PC-3 (cell line): ENCODE measurements around the gene MCL1.

Experiments
- CTCF ChIP-seq: fragments of 300-600 bp; sonication (generic); conservative IDR thresholded peaks from 2 replicates; pipeline ENCODE4 v1.5.1; 2017; ENCODE audit warnings: antibody characterized with exemption, low read depth, mild to moderate bottlenecking, low read length
- EZH2 ChIP-seq: fragments of 300-600 bp; sonication (generic); IDR thresholded peaks from one replicate; pipeline ENCODE4 v1.6.1; 2017; ENCODE audit warnings: antibody characterized with exemption, mild to moderate bottlenecking, low read length; ENCODE audit not compliant: unreplicated experiment

GRCh38 chr1:150549496-150550221 is 29.8 kb downstream of the MCL1 start:
- no peak for TF ChIP-seq CTCF
- TF ChIP-seq EZH2, result no peak
